ENCODE results near the gene PRR5.
A peak's percentile ranks its signal among the peaks of the same experiment; 100 is the strongest.
"Not testable (repeated sequence)": the region's sequence is repeated elsewhere in the genome, so short reads cannot be mapped to it uniquely, and the experiment has no call there.

The PRR5 gene

GRCh38 chr22:44735518-44736428 lies 33.8 kb downstream of the PRR5 start:
- FAIRE-seq (peak; percentile 65), DNase-seq (ENCODE audit: insufficient read length, low spot score) (peak; percentile 96)
- TF ChIP-seq SPI1 (IDR thresholded peaks at IDR 0.05; ENCODE audit: low read depth, low read length) (no peak), POLR2AphosphoS5 (IDR thresholded peaks at IDR 0.05; ENCODE audit: low read depth, low read length) (no peak), TAF1 (IDR thresholded peaks at IDR 0.05; ENCODE audit: low read depth, low read length) (no peak), PAX5 (IDR thresholded peaks at IDR 0.05; ENCODE audit: insufficient read depth, low read length, severe bottlenecking) (no peak), POLR2A (IDR thresholded peaks at IDR 0.05; ENCODE audit: low read depth, low read length) (no peak), POU2F2 (IDR thresholded peaks at IDR 0.05; ENCODE audit: low read depth, low read length) (no peak)

- DNase-seq (ENCODE audit: insufficient read length, low spot score) (no peak), FAIRE-seq (no peak)
- TF ChIP-seq POU2F2 (IDR thresholded peaks at IDR 0.05; ENCODE audit: low read depth, low read length) (no peak), POLR2AphosphoS5 (IDR thresholded peaks at IDR 0.05; ENCODE audit: low read depth, low read length) (no peak), PAX5 (IDR thresholded peaks at IDR 0.05; ENCODE audit: insufficient read depth, low read length, severe bottlenecking) (no peak)
These were observed 34.8 kb downstream of the PRR5 start for GRCh38 chr22:44736581-44737405.

GRCh38 chr22:44737406-44738346 lies 35.7 kb downstream of the PRR5 start:
- TF ChIP-seq POU2F2 (IDR thresholded peaks at IDR 0.05; ENCODE audit: low read depth, low read length) (no peak), POLR2AphosphoS5 (IDR thresholded peaks at IDR 0.05; ENCODE audit: low read depth, low read length) (no peak), POLR2A (IDR thresholded peaks at IDR 0.05; ENCODE audit: low read depth, low read length) (no peak), TAF1 (IDR thresholded peaks at IDR 0.05; ENCODE audit: low read depth, low read length) (no peak), PAX5 (IDR thresholded peaks at IDR 0.05; ENCODE audit: insufficient read depth, low read length, severe bottlenecking) (no peak), SPI1 (IDR thresholded peaks at IDR 0.05; ENCODE audit: low read depth, low read length) (no peak)
- DNase-seq (ENCODE audit: insufficient read length, low spot score) (no peak), FAIRE-seq (no peak)

GRCh38 chr22:44738347-44738715 lies 36.3 kb downstream of the PRR5 start:
- no peak for DNase-seq (ENCODE audit: insufficient read length, low spot score)
- no peak for FAIRE-seq
- TF ChIP-seq POLR2A (IDR thresholded peaks at IDR 0.05; ENCODE audit: low read depth, low read length) (no peak), POU2F2 (IDR thresholded peaks at IDR 0.05; ENCODE audit: low read depth, low read length) (no peak), PAX5 (IDR thresholded peaks at IDR 0.05; ENCODE audit: insufficient read depth, low read length, severe bottlenecking) (no peak), SPI1 (IDR thresholded peaks at IDR 0.05; ENCODE audit: low read depth, low read length) (no peak), TAF1 (IDR thresholded peaks at IDR 0.05; ENCODE audit: low read depth, low read length) (no peak), POLR2AphosphoS5 (IDR thresholded peaks at IDR 0.05; ENCODE audit: low read depth, low read length) (no peak)

GRCh38 chr22:44739024-44739423 lies 37.0 kb downstream of the PRR5 start:
- DNase-seq (ENCODE audit: insufficient read length, low spot score) (no peak), FAIRE-seq (no peak)
- no peak for TF ChIP-seq SPI1 (IDR thresholded peaks at IDR 0.05; ENCODE audit: low read depth, low read length)
- TF ChIP-seq POLR2A (IDR thresholded peaks at IDR 0.05; ENCODE audit: low read depth, low read length): no peak
- no peak for TF ChIP-seq POU2F2 (IDR thresholded peaks at IDR 0.05; ENCODE audit: low read depth, low read length)
- no peak for TF ChIP-seq POLR2AphosphoS5 (IDR thresholded peaks at IDR 0.05; ENCODE audit: low read depth, low read length)
- TF ChIP-seq PAX5 (IDR thresholded peaks at IDR 0.05; ENCODE audit: insufficient read depth, low read length, severe bottlenecking): no peak
- TF ChIP-seq TAF1 (IDR thresholded peaks at IDR 0.05; ENCODE audit: low read depth, low read length): no peak

- DNase-seq (ENCODE audit: insufficient read length, low spot score); FAIRE-seq: not testable (repeated sequence)
These were observed 37.7 kb downstream of the PRR5 start for GRCh38 chr22:44739666-44740065.

- FAIRE-seq (no peak), DNase-seq (ENCODE audit: insufficient read length, low spot score) (no peak)
- no peak for TF ChIP-seq PAX5 (IDR thresholded peaks at IDR 0.05; ENCODE audit: insufficient read depth, low read length, severe bottlenecking)
- no peak for TF ChIP-seq TAF1 (IDR thresholded peaks at IDR 0.05; ENCODE audit: low read depth, low read length)
- no peak for TF ChIP-seq POU2F2 (IDR thresholded peaks at IDR 0.05; ENCODE audit: low read depth, low read length)
These were observed 38.3 kb downstream of the PRR5 start for GRCh38 chr22:44740307-44740706.

- TF ChIP-seq TAF1 (IDR thresholded peaks at IDR 0.05; ENCODE audit: low read depth, low read length) (no peak), PAX5 (IDR thresholded peaks at IDR 0.05; ENCODE audit: insufficient read depth, low read length, severe bottlenecking) (no peak), SPI1 (IDR thresholded peaks at IDR 0.05; ENCODE audit: low read depth, low read length) (no peak), POU2F2 (IDR thresholded peaks at IDR 0.05; ENCODE audit: low read depth, low read length) (no peak), POLR2AphosphoS5 (IDR thresholded peaks at IDR 0.05; ENCODE audit: low read depth, low read length) (no peak), POLR2A (IDR thresholded peaks at IDR 0.05; ENCODE audit: low read depth, low read length) (no peak)
- FAIRE-seq (no peak), DNase-seq (ENCODE audit: insufficient read length, low spot score) (no peak)
These were observed 39.9 kb downstream of the PRR5 start for GRCh38 chr22:44741929-44742328.

GRCh38 chr22:44743247-44743646 lies 41.2 kb downstream of the PRR5 start:
- TF ChIP-seq POU2F2 (IDR thresholded peaks at IDR 0.05; ENCODE audit: low read depth, low read length) (no peak), PAX5 (IDR thresholded peaks at IDR 0.05; ENCODE audit: insufficient read depth, low read length, severe bottlenecking) (no peak), TAF1 (IDR thresholded peaks at IDR 0.05; ENCODE audit: low read depth, low read length) (no peak), POLR2A (IDR thresholded peaks at IDR 0.05; ENCODE audit: low read depth, low read length) (no peak), SPI1 (IDR thresholded peaks at IDR 0.05; ENCODE audit: low read depth, low read length) (no peak), POLR2AphosphoS5 (IDR thresholded peaks at IDR 0.05; ENCODE audit: low read depth, low read length) (no peak)
- FAIRE-seq (no peak), DNase-seq (ENCODE audit: insufficient read length, low spot score) (no peak)

All from GM12891 (cell line).